ENCODE measurements around the gene GRB10.
A peak's percentile ranks its signal among the peaks of the same experiment; 100 is the strongest.

The GRB10 gene

DNA sequence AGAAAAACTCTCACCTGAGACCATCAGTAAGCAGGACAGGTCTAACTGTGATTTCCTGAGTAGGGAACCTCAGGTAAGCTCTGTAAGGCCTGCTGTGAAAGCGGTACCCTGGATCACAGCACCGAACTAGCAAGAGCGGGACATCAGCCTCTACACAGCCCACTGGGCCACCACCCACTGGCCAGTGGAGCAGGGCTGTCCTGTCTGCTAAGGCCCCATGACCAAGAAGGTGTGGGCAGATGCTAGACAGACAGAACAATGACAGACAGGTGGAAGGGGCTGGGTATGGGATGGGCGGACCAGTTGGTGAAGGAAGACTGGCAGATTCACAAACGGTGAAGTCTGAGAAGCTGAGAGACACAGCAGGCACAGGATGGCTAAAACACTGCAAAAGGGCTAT is 138.1 kb downstream of the GRB10 start:
- Histone ChIP-seq H3K14ac (ENCODE audit: low read length) (no peak overlapping the region), H3K4me1 (ENCODE audit: control insufficient read depth in 2 of 2, insufficient read depth in 1 of 2, low read depth in 1 of 2, low read length in 2 of 2) (peaks cover 2 to 12% of the 10 kb centered on the region in 2 donors), H3K27me3 (ENCODE audit: control insufficient read depth in 3 of 3, insufficient read depth in 3 of 3, low read depth in 1 of 3, low read length in 3 of 3) (no peaks in the 10 kb centered on the region), H4K8ac (ENCODE audit: low read depth, low read length) (no peak overlapping the region), H2BK15ac (ENCODE audit: low read length) (no peak overlapping the region), H3K9me3 (replicated peaks in 1 of 2; ENCODE audit: control insufficient read depth in 2 of 2, insufficient read depth in 1 of 2, low read depth in 1 of 2, low read length in 2 of 2) (no peaks in the 10 kb centered on the region), H4K91ac (ENCODE audit: low read depth, low read length, poor library complexity) (no peak overlapping the region), H2BK12ac (ENCODE audit: low read length) (no peak overlapping the region), H3K27ac (replicated peaks; ENCODE audit: low read length) (no peak overlapping the region), H2BK120ac (ENCODE audit: low read depth, low read length) (no peak overlapping the region), H3K4me3 (ENCODE audit: low read length in 2 of 2) (peak overlapping the region in 1 of 2 donors; percentile 56), H3K23ac (ENCODE audit: low read depth, low read length, poor library complexity) (no peak overlapping the region), H2AK5ac (ENCODE audit: low read depth, low read length) (no peak overlapping the region), H3K4ac (ENCODE audit: low read length) (no peak overlapping the region), H3K9ac (ENCODE audit: low read depth, low read length, poor library complexity) (no peak overlapping the region), H3K36me3 (replicated peaks in 1 of 2; ENCODE audit: control insufficient read depth in 2 of 2, insufficient read depth in 2 of 2, low read length in 2 of 2) (peaks cover 0 to 25% of the 10 kb centered on the region in 2 donors), H2AFZ (ENCODE audit: low read length) (no peak overlapping the region), H3K4me2 (ENCODE audit: insufficient read depth, low read length, poor library complexity, severe bottlenecking) (no peak overlapping the region), H3K79me1 (ENCODE audit: low read depth, low read length) (no peaks in the 10 kb centered on the region), H2BK5ac (ENCODE audit: low read length) (no peak overlapping the region), H3K18ac (ENCODE audit: low read length) (peak overlapping the region; percentile 87)
- no CpG with 5 or more reads among the region's 5 CpGs for WGBS, 2 donors (ENCODE audit: extremely low coverage in 2 of 2, insufficient read length in 2 of 2, insufficient replicate concordance in 1 of 2)
- DNase-seq (ENCODE audit: low spot score) = no peak

GRCh38 chr7:50644114-50644513 is 138.6 kb downstream of the GRB10 start:
- H2BK120ac ChIP-seq (ENCODE audit: low read depth, low read length) = no peak overlapping the region
- no peak overlapping the region for H2BK5ac ChIP-seq (ENCODE audit: low read length)
- no peak overlapping the region for H3K4me3 ChIP-seq (ENCODE audit: low read length in 2 of 2)
- no peak overlapping the region for H3K27ac ChIP-seq (replicated peaks; ENCODE audit: low read length)
- no peak overlapping the region for H2AFZ ChIP-seq (ENCODE audit: low read length)
- H2BK15ac ChIP-seq (ENCODE audit: low read length) = no peak overlapping the region
- no peak overlapping the region for H3K14ac ChIP-seq (ENCODE audit: low read length)
- H3K23ac ChIP-seq (ENCODE audit: low read depth, low read length, poor library complexity) = no peak overlapping the region
- no peak overlapping the region for H3K9ac ChIP-seq (ENCODE audit: low read depth, low read length, poor library complexity)
- H2AK5ac ChIP-seq (ENCODE audit: low read depth, low read length) = no peak overlapping the region
- no peak overlapping the region for H4K8ac ChIP-seq (ENCODE audit: low read depth, low read length)
- WGBS, 2 donors (ENCODE audit: extremely low coverage in 2 of 2, insufficient read length in 2 of 2, insufficient replicate concordance in 1 of 2) = no CpG with 5 or more reads among the region's 6 CpGs
- no peak overlapping the region for H2BK12ac ChIP-seq (ENCODE audit: low read length)
- H3K36me3 ChIP-seq (replicated peaks in 1 of 2; ENCODE audit: control insufficient read depth in 2 of 2, insufficient read depth in 2 of 2, low read length in 2 of 2) = peaks cover 0 to 20% of the 10 kb centered on the region in 2 donors
- no peaks in the 10 kb centered on the region for H3K9me3 ChIP-seq (replicated peaks in 1 of 2; ENCODE audit: control insufficient read depth in 2 of 2, insufficient read depth in 1 of 2, low read depth in 1 of 2, low read length in 2 of 2)
- H3K18ac ChIP-seq (ENCODE audit: low read length) = no peak overlapping the region
- no peaks in the 10 kb centered on the region for H3K79me1 ChIP-seq (ENCODE audit: low read depth, low read length)
- peaks cover 2 to 12% of the 10 kb centered on the region in 2 donors for H3K4me1 ChIP-seq (ENCODE audit: control insufficient read depth in 2 of 2, insufficient read depth in 1 of 2, low read depth in 1 of 2, low read length in 2 of 2)
- no peak overlapping the region for H4K91ac ChIP-seq (ENCODE audit: low read depth, low read length, poor library complexity)
- no peak overlapping the region for H3K4me2 ChIP-seq (ENCODE audit: insufficient read depth, low read length, poor library complexity, severe bottlenecking)
- no peak overlapping the region for H3K4ac ChIP-seq (ENCODE audit: low read length)
- DNase-seq (ENCODE audit: low spot score) = no peak
- H3K27me3 ChIP-seq (ENCODE audit: control insufficient read depth in 3 of 3, insufficient read depth in 3 of 3, low read depth in 1 of 3, low read length in 3 of 3) = no peaks in the 10 kb centered on the region

DNA sequence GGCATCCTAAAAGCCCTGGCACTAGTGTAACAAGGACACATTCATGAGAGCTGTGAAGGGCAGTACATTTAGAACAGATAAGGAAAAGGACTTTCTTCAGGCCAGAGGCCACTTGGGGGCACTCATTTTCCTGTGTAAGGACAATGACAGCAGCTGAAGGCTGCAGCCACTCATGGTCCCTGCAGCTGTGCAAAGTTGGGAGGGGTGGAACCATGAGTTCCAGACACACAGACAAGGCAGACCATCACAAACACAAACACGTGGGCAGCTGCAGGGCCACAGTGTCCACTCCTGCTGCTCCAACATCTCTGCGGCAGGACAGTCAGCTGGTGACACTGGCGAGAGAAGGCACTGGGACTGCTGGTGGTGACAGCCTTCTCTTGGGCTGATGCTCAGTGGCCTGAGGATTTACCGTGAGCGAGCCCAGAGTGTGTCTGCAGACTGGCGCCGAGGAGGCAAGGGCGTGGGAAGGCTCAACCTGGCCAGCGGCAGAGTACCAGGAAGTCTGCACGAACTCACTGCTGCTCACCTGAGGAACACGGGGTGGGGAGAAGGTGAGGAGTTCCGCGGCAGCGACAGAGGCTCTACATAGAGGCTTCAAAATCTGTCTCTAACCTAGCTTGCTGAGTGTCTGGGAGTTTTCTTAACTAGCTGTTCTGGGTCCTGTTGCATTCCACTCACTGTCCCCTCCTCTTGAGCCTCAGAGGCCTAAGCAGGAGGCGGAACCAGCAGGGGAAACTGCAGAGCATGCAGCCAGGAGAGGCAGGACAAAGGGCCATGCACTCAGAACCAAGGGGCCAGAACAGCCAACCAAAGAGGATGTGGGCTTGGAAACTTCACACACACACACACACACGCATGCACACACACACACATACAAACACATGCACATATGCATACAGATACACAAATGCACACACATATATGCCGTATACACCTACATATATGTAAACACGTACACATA is 141.0 kb downstream of the GRB10 start:
- Histone ChIP-seq H3K4ac (ENCODE audit: low read length) (no peak overlapping the region), H3K27ac (replicated peaks; ENCODE audit: low read length) (peak overlapping the region; percentile 13), H3K9me3 (replicated peaks in 1 of 2; ENCODE audit: control insufficient read depth in 2 of 2, insufficient read depth in 1 of 2, low read depth in 1 of 2, low read length in 2 of 2) (peaks cover 2 to 10% of the 10 kb centered on the region in 2 donors), H4K8ac (ENCODE audit: low read depth, low read length) (no peak overlapping the region), H3K9ac (ENCODE audit: low read depth, low read length, poor library complexity) (peak overlapping the region; percentile 52), H3K4me2 (ENCODE audit: insufficient read depth, low read length, poor library complexity, severe bottlenecking) (no peak overlapping the region), H3K18ac (ENCODE audit: low read length) (peak overlapping the region; percentile 62), H2AK5ac (ENCODE audit: low read depth, low read length) (no peak overlapping the region), H3K27me3 (ENCODE audit: control insufficient read depth in 3 of 3, insufficient read depth in 3 of 3, low read depth in 1 of 3, low read length in 3 of 3) (no peaks in the 10 kb centered on the region), H3K36me3 (replicated peaks in 1 of 2; ENCODE audit: control insufficient read depth in 2 of 2, insufficient read depth in 2 of 2, low read length in 2 of 2) (peaks cover 0 to 17% of the 10 kb centered on the region in 2 donors), H3K23ac (ENCODE audit: low read depth, low read length, poor library complexity) (no peak overlapping the region), H2BK12ac (ENCODE audit: low read length) (peak overlapping the region; percentile 70), H3K4me3 (ENCODE audit: low read length in 2 of 2) (peak overlapping the region in 1 of 2 donors; percentile 3), H2AFZ (ENCODE audit: low read length) (no peak overlapping the region), H3K4me1 (ENCODE audit: control insufficient read depth in 2 of 2, insufficient read depth in 1 of 2, low read depth in 1 of 2, low read length in 2 of 2) (peaks cover 2 to 8% of the 10 kb centered on the region in 2 donors), H3K14ac (ENCODE audit: low read length) (no peak overlapping the region), H2BK120ac (ENCODE audit: low read depth, low read length) (no peak overlapping the region), H3K79me1 (ENCODE audit: low read depth, low read length) (no peaks in the 10 kb centered on the region), H2BK5ac (ENCODE audit: low read length) (peak overlapping the region; percentile 14), H2BK15ac (ENCODE audit: low read length) (no peak overlapping the region), H4K91ac (ENCODE audit: low read depth, low read length, poor library complexity) (no peak overlapping the region)
- no peak for DNase-seq (ENCODE audit: low spot score)
- no CpG with 5 or more reads among the region's 18 CpGs for WGBS, 2 donors (ENCODE audit: extremely low coverage in 2 of 2, insufficient read length in 2 of 2, insufficient replicate concordance in 1 of 2)

DNA sequence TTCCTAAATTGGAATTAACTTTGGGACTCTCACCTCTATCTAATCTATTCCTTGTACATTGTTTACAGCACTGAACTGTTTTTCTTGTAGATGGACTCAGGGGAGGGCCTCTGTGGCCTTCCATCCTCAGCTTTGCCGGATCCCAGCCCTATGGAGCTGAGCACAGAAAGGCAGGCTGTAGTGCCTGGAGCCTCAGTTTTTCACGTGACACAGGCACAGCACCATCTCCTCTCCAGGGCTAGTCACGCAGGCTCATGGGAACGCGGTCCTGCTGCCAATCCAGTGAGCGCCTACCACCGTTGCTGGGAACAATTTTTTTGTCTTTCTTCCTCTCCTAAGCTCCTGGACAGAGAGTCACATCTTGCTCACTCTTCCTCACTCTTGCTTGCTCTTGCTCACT is 141.9 kb downstream of the GRB10 start:
- no CpG with 5 or more reads among the region's 7 CpGs for WGBS, 2 donors (ENCODE audit: extremely low coverage in 2 of 2, insufficient read length in 2 of 2, insufficient replicate concordance in 1 of 2)
- Histone ChIP-seq H3K4ac (ENCODE audit: low read length) (no peak overlapping the region), H3K14ac (ENCODE audit: low read length) (no peak overlapping the region), H2AFZ (ENCODE audit: low read length) (no peak overlapping the region), H3K18ac (ENCODE audit: low read length) (no peak overlapping the region), H2BK15ac (ENCODE audit: low read length) (no peak overlapping the region), H2BK5ac (ENCODE audit: low read length) (no peak overlapping the region), H3K27me3 (ENCODE audit: control insufficient read depth in 3 of 3, insufficient read depth in 3 of 3, low read depth in 1 of 3, low read length in 3 of 3) (no peaks in the 10 kb centered on the region), H3K4me3 (ENCODE audit: low read length in 2 of 2) (no peak overlapping the region), H3K4me2 (ENCODE audit: insufficient read depth, low read length, poor library complexity, severe bottlenecking) (no peak overlapping the region), H3K79me1 (ENCODE audit: low read depth, low read length) (no peaks in the 10 kb centered on the region), H4K8ac (ENCODE audit: low read depth, low read length) (no peak overlapping the region), H3K4me1 (ENCODE audit: control insufficient read depth in 2 of 2, insufficient read depth in 1 of 2, low read depth in 1 of 2, low read length in 2 of 2) (peaks cover 2 to 8% of the 10 kb centered on the region in 2 donors), H2BK120ac (ENCODE audit: low read depth, low read length) (no peak overlapping the region), H3K36me3 (replicated peaks in 1 of 2; ENCODE audit: control insufficient read depth in 2 of 2, insufficient read depth in 2 of 2, low read length in 2 of 2) (peaks cover 0 to 17% of the 10 kb centered on the region in 2 donors), H2BK12ac (ENCODE audit: low read length) (no peak overlapping the region), H3K9me3 (replicated peaks in 1 of 2; ENCODE audit: control insufficient read depth in 2 of 2, insufficient read depth in 1 of 2, low read depth in 1 of 2, low read length in 2 of 2) (peaks cover 2 to 17% of the 10 kb centered on the region in 2 donors), H4K91ac (ENCODE audit: low read depth, low read length, poor library complexity) (no peak overlapping the region), H3K9ac (ENCODE audit: low read depth, low read length, poor library complexity) (no peak overlapping the region), H3K23ac (ENCODE audit: low read depth, low read length, poor library complexity) (peak overlapping the region; percentile 1), H2AK5ac (ENCODE audit: low read depth, low read length) (no peak overlapping the region), H3K27ac (replicated peaks; ENCODE audit: low read length) (no peak overlapping the region)
- DNase-seq (ENCODE audit: low spot score) = no peak
